ENCODE data around the gene UGT1A6. TPM values are rescaled to one million over a fixed set of nuclear protein-coding genes. Genes with fewer than 3 reads are reported as not detected.

The UGT1A6 gene
- total RNA-seq, 1 experiment from 2014 or later, result 549 TPM

- no peaks in the 10 kb centered on the region for H3K4me1 ChIP-seq (replicated peaks; ENCODE audit: insufficient read depth)
Observed at GRCh38 chr2:233822101-233822771, 129.5 kb downstream of the UGT1A6 start.

More at GRCh38 chr2:233822101-233822771, 129.5 kb downstream of the UGT1A6 start:
- H3K79me2 ChIP-seq (ENCODE audit: low read depth), result no peaks in the 10 kb centered on the region
- H3K27ac ChIP-seq, result no peak overlapping the region
- BruUV-seq (replicated peaks), result no TSS peak
- H3K4me3 ChIP-seq, result no peak overlapping the region
- no peaks in the 10 kb centered on the region for H3K36me3 ChIP-seq (ENCODE audit: low read depth)
- no peaks in the 10 kb centered on the region for H3K9me2 ChIP-seq (ENCODE audit: insufficient read depth)
- no peak for TF ChIP-seq CTCF (conservative IDR thresholded peaks at IDR 0.05)
- TF ChIP-seq EZH2 (IDR thresholded peaks at IDR 0.05; ENCODE audit: low read depth), result no peak
- no peak for DNase-seq
- H3F3A ChIP-seq (ENCODE audit: insufficient read depth, low read depth), result no peaks in the 10 kb centered on the region
- ChIA-PET POLR2A (ENCODE audit: unreplicated experiment) (no interaction called here), CTCF (interaction anchor here (1.0 kb wide), 1 partner anchor 10 kb away, joined by 3 read pairs; no protein-coding TSS in a partner anchor)
- intact Hi-C loops (cut with micrococcal nuclease; ENCODE audit: unreplicated experiment), result no loop called here
- H2AFZ ChIP-seq, result no peak overlapping the region
- H3K4me2 ChIP-seq, result no peak overlapping the region
- H3K9me3 ChIP-seq (ENCODE audit: insufficient read depth, low read depth), result no peaks in the 10 kb centered on the region
- no peaks in the 10 kb centered on the region for H3K27me3 ChIP-seq (ENCODE audit: insufficient read depth, low read depth)
- H4K20me1 ChIP-seq (ENCODE audit: insufficient read depth), result no peaks in the 10 kb centered on the region

Other genes starting within 250 kb of the UGT1A6 start
- 116 and 127 TPM in 2 replicates for gene USP40, start 126.1 kb upstream of the UGT1A6 start, total RNA-seq (2021)
- gene UGT1A8, start 75.3 kb upstream of the UGT1A6 start, total RNA-seq (2021), result 0.17 and 0.20 TPM in 2 replicates
- not detected in 2 replicates for gene UGT1A10, start 56.4 kb upstream of the UGT1A6 start, total RNA-seq (2021)
- not detected in 2 replicates for gene UGT1A9, start 21.0 kb upstream of the UGT1A6 start, total RNA-seq (2021)
- 20.3 and 26.7 TPM in 2 replicates for gene UGT1A7, start 11.0 kb upstream of the UGT1A6 start, total RNA-seq (2021)
- 71.3 and 91.2 TPM in 2 replicates for gene UGT1A5, start 20.0 kb downstream of the UGT1A6 start, total RNA-seq (2021)
- 73.6 and 93.0 TPM in 2 replicates for gene UGT1A4, start 25.8 kb downstream of the UGT1A6 start, total RNA-seq (2021)
- 60.3 and 67.1 TPM in 2 replicates for gene UGT1A3, start 36.2 kb downstream of the UGT1A6 start, total RNA-seq (2021)
- 64.8 and 70.5 TPM in 2 replicates for gene UGT1A1, start 67.4 kb downstream of the UGT1A6 start, total RNA-seq (2021)
- 1.4 and 2.9 TPM in 2 replicates for gene MROH2A, start 85.4 kb downstream of the UGT1A6 start, total RNA-seq (2021)
- 109 TPM in 2 replicates for gene HJURP, start 161.6 kb downstream of the UGT1A6 start, total RNA-seq (2021)
- gene TRPM8, start 224.5 kb downstream of the UGT1A6 start, total RNA-seq (2021), result 0.48 and 2.1 TPM in 2 replicates